Endothelial cell (in vitro differentiated cells): Measurements from ENCODE around the gene STOX2. TPM values are rescaled to one million over a fixed set of nuclear protein-coding genes. Genes with fewer than 3 reads are reported as not detected.

Source experiments
- DNase-seq: peaks from one replicate; pipeline ENCODE4 v3.0.0; 2021; ENCODE audit warnings: low spot score
- H3K27ac Mint-ChIP-seq: one replicate; pipeline ENCODE4 v1.8.0; 2021; ENCODE audit warnings: mixed read lengths, inconsistent platforms; ENCODE audit not compliant: unreplicated experiment
- H3K27me3 Mint-ChIP-seq: one replicate; pipeline ENCODE4 v1.8.0; 2021; ENCODE audit warnings: mild to moderate bottlenecking, moderate library complexity, mixed read lengths, inconsistent platforms; ENCODE audit not compliant: unreplicated experiment
- H3K36me3 Mint-ChIP-seq: one replicate; pipeline ENCODE4 v1.8.0; 2021; ENCODE audit warnings: mild to moderate bottlenecking, low read depth, mixed read lengths, inconsistent platforms; ENCODE audit not compliant: unreplicated experiment
- H3K4me1 Mint-ChIP-seq: one replicate; pipeline ENCODE4 v1.8.0; 2021; ENCODE audit warnings: mild to moderate bottlenecking, mixed read lengths, inconsistent platforms; ENCODE audit not compliant: unreplicated experiment
- H3K4me3 Mint-ChIP-seq: one replicate; pipeline ENCODE4 v1.8.0; 2021; ENCODE audit warnings: mild to moderate bottlenecking, mixed read lengths, inconsistent platforms; ENCODE audit not compliant: unreplicated experiment
- H3K9me3 Mint-ChIP-seq: one replicate; pipeline ENCODE4 v1.8.0; 2021; ENCODE audit warnings: mixed read lengths, inconsistent platforms; ENCODE audit not compliant: unreplicated experiment
- total RNA-seq: library from RNA; stranded (reverse); fragmentation: NEBNext Ultra II Directional; extraction: Animal tissue kit (Norgen Biotek cat#: 25700); gene quantifications from one replicate; pipeline ENCODE4 v1.2.1, GENCODE V29; 2021; ENCODE audit not compliant: unreplicated experiment
- TF ChIP-seq, protein P1 (sequence below): fragments of 200-600 bp; sonication (generic); IDR thresholded peaks from one replicate; pipeline ENCODE4 v1.5.0; 2021; ENCODE audit warnings: antibody characterized with exemption; ENCODE audit not compliant: unreplicated experiment

STOX2 gene
- total RNA-seq, 1 donor from 2014 or later, result 4.8 TPM

DNA sequence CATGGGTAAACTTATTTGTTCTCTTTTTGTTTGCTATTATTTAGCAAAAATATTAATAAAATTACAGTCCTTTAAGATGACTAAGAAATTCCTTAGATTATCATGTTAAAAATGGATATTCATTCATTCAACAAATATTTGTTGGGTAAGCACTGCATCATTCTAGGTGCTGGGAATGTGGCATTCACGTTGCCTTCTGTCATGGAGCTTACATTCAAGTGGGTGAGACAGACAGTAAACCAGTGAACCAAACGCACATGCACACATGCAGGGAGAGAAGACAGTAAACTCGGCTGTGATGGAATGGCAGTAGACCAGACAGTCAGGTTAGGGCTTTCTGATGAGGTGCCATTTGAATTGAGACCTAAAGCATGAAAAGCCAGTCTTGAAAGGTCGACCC lies 91.8 kb downstream of the STOX2 start:
- no peaks in the 10 kb centered on the region for H3K9me3 Mint-ChIP-seq
- TF ChIP-seq, protein P1, sequence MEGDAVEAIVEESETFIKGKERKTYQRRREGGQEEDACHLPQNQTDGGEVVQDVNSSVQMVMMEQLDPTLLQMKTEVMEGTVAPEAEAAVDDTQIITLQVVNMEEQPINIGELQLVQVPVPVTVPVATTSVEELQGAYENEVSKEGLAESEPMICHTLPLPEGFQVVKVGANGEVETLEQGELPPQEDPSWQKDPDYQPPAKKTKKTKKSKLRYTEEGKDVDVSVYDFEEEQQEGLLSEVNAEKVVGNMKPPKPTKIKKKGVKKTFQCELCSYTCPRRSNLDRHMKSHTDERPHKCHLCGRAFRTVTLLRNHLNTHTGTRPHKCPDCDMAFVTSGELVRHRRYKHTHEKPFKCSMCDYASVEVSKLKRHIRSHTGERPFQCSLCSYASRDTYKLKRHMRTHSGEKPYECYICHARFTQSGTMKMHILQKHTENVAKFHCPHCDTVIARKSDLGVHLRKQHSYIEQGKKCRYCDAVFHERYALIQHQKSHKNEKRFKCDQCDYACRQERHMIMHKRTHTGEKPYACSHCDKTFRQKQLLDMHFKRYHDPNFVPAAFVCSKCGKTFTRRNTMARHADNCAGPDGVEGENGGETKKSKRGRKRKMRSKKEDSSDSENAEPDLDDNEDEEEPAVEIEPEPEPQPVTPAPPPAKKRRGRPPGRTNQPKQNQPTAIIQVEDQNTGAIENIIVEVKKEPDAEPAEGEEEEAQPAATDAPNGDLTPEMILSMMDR, result no peak
- DNase-seq, result no peak
- no peak overlapping the region for H3K4me3 Mint-ChIP-seq
- no peak overlapping the region for H3K27ac Mint-ChIP-seq
- no peaks in the 10 kb centered on the region for H3K36me3 Mint-ChIP-seq
- H3K4me1 Mint-ChIP-seq, result peaks cover 2% of the 10 kb centered on the region
- H3K27me3 Mint-ChIP-seq, result peaks cover 7% of the 10 kb centered on the region

DNA sequence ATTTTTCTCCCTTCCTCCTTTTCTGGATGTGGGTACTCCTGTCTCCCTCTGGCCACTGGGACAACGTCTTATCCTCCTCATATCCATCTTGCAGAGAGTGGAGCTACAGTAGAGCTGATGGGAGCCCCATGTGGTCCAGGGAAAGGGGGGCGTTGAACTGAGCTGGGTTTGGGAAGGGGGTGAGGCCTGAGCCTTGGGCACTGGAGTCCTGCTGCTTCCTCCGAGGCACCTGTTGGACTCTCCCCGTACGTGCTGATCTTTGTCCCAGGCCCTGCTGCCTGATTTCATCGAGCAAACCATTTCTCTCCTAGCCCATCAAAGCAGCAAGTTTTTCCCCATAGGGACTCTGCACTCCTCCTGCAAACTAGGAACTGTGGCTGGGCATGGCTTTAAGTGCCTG lies 94.3 kb downstream of the STOX2 start:
- Mint-ChIP-seq H3K4me3 (no peak overlapping the region), H3K36me3 (no peaks in the 10 kb centered on the region), H3K27me3 (peaks cover 7% of the 10 kb centered on the region), H3K4me1 (peaks cover 2% of the 10 kb centered on the region), H3K9me3 (no peaks in the 10 kb centered on the region), H3K27ac (no peak overlapping the region)
- TF ChIP-seq, protein P1, result no peak
- DNase-seq, result no peak

DNA sequence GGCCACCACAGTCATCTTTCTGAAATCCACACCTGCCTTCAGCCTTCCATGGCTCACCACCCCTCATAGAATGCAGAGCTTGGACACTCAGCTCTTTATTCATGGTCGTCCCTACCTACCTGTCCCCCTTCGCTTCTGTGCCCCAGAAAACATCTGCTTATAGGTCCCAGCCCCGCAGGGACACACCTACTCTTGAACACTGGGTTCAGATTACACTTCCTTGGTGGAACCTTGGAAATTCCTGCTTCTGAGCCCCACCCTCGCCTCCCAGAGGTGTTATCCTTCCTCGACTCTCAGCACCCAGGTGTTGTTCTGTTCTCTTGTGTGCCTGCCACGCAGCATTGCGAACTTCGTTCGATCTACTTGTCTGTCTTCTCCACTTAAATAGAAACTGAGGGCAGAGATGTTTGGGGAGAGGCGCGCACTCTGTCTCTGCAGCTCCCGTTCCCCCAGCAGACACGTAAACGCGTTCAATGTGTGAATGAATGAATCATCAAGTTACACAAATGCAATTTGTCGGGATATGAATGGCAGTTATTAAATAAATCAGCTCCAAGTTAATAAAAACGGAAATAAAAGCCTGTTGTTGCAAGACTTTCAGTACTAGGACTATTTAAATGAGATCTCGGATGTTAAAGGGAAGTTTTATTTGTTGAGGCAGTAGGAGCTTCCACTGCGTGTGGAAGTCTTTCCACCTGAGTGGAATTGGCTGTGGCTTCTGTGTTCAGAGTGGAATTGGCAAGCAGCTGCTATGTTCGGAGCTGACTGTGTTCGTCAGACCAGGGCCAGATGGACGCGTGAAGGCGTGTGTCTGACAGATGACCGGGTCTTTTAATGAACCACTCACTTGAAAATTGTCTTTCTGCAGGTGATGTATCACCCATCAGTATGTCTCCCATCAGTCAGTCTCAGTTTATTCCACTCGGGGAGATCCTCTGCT lies 95.6 kb downstream of the STOX2 start:
- peaks cover 7% of the 10 kb centered on the region for H3K27me3 Mint-ChIP-seq
- TF ChIP-seq, protein P1, result no peak
- no peak for DNase-seq

DNA sequence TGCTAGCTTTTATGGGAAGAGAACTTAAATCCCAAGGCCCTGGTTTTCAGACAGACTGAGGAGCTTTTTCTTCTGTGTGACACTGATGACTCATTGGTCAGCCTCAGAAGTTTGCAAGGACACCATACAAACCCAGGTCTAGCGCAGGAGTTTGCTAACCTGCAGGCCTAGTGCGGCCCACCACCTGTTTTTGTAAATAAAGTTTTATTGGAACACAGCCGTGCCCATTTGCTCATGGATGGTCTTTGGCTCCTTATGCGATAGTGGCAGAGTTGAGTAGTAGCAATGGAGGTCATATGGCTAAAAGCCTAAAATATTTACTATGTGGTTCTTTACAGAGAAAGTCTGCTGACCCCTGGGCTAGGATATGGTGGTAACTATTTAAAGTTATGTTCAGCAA lies 98.3 kb downstream of the STOX2 start:
- Mint-ChIP-seq H3K4me1 (peaks cover 2% of the 10 kb centered on the region), H3K27ac (no peak overlapping the region), H3K9me3 (no peaks in the 10 kb centered on the region), H3K27me3 (peaks cover 3% of the 10 kb centered on the region), H3K4me3 (no peak overlapping the region), H3K36me3 (no peaks in the 10 kb centered on the region)
- DNase-seq, result no peak
- TF ChIP-seq, protein P1, result no peak

More for the DNA sequence above, 95.6 kb downstream of the STOX2 start:
- Mint-ChIP-seq H3K27ac (no peak overlapping the region), H3K4me1 (peaks cover 2% of the 10 kb centered on the region), H3K36me3 (no peaks in the 10 kb centered on the region), H3K9me3 (no peaks in the 10 kb centered on the region), H3K4me3 (no peak overlapping the region)

DNA sequence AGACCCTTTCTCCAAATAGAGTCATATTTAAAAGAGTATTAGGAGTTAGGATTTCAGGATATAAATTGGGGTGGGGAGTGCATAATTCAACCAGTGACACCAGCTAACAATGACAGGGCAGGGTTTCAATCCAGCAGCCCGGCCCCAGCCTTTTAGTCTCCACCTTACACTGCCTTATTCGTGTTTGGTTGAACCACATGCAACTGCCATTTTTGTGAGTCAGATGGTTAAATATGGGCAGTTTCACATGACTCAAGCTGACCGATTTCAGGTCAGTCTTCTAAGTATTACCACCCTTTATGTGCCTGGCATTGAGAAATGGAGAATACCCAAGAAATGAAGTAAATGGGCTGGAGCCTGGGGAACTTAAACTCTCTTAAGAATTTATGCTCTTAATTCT lies 102.8 kb downstream of the STOX2 start:
- Mint-ChIP-seq H3K4me3 (no peak overlapping the region), H3K4me1 (peaks cover 13% of the 10 kb centered on the region), H3K27me3 (no peaks in the 10 kb centered on the region), H3K36me3 (no peaks in the 10 kb centered on the region), H3K27ac (no peak overlapping the region), H3K9me3 (no peaks in the 10 kb centered on the region)
- TF ChIP-seq, protein P1, result no peak
- no peak for DNase-seq
